ENCODE measurements around the gene SORCS2.

DNA sequence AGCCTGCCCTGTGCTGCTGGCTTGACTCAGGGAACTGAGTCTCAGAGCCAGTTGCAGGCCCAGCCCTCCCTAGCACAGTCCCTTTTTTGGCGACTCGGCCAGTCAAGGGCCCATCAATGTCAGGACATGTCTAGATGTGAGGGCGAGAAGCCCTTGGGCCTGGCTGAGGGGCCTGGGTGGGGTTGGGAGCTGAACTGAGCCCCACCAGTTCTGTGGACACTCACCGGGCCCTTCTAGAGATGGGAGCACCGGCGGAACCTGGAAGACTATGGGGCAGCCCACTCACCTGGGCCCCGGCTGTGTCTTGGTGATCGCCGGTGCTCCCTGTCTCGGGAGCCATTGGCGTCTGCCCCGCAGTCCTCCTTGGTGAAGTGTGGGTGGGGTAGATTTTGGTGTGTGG lies 501.4 kb downstream of the SORCS2 start:
- TF ChIP-seq CTCF (IDR thresholded peaks at IDR 0.05; ENCODE audit: low read length) (no peak), EZH2 (IDR thresholded peaks at IDR 0.05; ENCODE audit: borderline replicate concordance, low read length) (no peak)

Measured in OCI-LY1 (cell line).